Muscle of back (tissue), 11 donors: ENCODE data around the gene SPEG. TPM values are rescaled to one million over a fixed set of nuclear protein-coding genes. Genes with fewer than 3 reads are reported as not detected.

Experiments used
- DNase-seq, 3 donors: peaks; one replicate each; pipeline versions ENCODE4 v3.0.0 to v3.0.0-alpha.2; 2013
- polyA plus RNA-seq, 10 donors: library from polyadenylated mRNA; unstranded; fragments of 120-200 nt; gene quantifications; one replicate each; pipeline ENCODE4 v1.2.1, GENCODE V29; 2013; ENCODE audit not compliant: insufficient read length in 10 of 10

SPEG gene
- polyA plus RNA-seq, 10 donors, result 63.9 to 179 (median 138) TPM

DNA sequence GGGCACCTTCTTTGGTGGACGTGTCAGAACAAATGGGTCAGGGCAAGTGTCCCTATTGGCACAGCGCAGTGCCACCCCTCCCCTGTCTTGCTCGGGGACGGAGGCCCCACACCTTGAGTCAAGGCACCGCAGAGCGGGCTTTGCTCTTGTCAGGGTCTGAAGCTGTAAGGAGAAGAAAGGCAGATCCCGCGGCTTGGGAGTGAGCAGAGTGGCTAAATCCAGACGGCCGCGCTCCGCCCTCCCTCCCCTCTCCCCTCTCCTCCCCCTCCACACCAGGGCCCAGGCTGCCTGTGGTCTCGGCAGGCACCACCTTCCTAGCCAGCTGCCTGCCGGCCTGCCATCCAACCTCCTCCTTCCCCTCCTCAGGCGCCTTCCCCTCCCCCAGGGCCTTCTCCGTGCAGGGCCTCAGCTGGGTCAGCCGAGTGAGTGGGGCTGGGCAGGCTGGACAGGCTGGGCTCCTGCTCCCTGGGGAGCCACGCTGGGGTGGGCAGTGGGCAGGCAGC is 25.8 kb downstream of the SPEG start:
- DNase-seq, result peak; percentile 54 to 74 (median 72)

DNA sequence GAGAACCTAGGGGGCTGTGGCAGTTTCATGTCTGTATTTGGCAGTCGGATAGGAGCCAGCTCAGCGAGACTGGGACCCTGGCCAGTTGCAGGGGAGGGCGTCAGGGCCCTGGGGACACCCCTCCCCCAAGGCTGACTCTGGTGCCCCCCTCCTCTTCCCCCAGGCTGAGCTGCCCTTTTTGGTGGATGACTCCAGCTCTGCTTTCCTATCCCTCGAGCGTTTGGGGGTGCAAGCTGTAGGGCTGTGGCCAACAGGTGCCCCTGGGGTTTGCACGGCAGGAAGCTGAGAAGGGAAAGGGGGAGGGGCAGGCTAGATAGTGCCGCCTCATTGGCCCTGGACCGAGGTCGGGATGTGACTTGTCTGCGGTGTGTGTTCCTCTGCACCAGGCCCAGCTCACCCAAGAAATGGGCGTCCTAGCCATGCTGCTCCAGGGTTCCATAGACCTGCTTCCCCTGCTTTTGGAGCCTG is 26.4 kb downstream of the SPEG start:
- DNase-seq, result no peak

DNA sequence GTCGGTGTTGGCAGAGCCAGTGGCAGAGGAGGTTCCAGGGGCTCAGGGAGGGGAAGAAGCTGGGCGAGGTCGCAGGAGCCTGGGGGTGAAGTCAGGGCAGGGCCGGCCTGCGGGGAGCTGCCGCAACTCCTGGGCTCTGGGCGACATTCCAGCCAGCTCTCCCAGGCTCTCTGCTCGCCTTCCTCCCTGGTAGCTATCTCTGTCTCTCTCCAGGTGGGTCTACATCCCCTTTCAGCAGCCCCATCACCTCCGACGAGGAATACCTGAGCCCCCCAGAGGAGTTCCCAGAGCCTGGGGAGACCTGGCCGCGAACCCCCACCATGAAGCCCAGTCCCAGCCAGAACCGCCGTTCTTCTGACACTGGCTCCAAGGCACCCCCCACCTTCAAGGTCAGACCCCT is 27.0 kb downstream of the SPEG start:
- DNase-seq, result no peak

DNA sequence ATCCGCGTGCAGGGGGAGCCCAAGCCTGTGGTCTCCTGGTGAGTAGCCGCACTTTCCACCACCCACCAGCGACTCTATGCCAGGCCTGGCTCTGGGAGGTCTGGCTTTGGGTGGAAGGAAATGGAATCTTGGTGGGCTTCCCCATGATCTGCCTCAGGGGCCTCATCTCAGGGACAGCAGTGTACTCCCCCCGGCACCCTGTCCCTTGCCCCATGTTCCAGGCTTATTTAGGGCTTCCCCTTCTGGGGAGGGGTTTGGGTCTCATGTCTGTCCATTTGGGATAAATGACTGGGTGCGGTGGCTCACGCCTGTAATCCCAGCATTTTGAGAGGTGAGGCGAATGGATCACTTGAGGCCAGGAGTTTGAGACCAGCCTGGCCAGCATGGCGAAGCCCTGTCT is 27.7 kb downstream of the SPEG start:
- no peak for DNase-seq

DNA sequence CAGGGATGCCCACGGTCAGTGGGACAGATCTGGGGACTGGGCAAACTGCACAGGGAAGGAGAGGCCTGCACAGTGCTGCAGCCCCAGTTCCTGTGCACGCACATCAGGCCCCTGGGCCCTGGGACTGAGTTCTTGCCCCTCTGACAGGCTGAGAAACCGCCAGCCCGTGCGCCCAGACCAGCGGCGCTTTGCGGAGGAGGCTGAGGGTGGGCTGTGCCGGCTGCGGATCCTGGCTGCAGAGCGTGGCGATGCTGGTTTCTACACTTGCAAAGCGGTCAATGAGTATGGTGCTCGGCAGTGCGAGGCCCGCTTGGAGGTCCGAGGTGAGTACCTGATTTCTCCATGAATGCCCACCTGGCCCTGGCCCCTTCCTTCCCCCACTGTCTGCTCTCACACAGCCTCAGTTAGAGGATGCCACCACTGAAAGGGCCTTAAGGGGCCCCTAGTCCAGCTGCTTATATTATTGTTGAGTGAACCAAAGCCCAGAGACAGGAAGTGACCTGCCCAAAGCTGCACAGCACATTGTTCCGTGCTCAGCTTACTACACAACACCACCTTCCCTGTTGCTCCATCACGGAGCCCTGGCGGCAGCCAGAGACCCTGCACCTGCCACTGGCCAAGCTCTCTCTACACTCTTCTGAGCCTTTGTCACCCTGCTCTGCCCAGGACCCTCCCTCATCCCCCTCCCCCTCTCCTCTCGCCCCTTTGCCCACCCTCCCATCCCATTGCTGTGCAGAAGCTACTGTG is 29.8 kb downstream of the SPEG start:
- no peak for DNase-seq

DNA sequence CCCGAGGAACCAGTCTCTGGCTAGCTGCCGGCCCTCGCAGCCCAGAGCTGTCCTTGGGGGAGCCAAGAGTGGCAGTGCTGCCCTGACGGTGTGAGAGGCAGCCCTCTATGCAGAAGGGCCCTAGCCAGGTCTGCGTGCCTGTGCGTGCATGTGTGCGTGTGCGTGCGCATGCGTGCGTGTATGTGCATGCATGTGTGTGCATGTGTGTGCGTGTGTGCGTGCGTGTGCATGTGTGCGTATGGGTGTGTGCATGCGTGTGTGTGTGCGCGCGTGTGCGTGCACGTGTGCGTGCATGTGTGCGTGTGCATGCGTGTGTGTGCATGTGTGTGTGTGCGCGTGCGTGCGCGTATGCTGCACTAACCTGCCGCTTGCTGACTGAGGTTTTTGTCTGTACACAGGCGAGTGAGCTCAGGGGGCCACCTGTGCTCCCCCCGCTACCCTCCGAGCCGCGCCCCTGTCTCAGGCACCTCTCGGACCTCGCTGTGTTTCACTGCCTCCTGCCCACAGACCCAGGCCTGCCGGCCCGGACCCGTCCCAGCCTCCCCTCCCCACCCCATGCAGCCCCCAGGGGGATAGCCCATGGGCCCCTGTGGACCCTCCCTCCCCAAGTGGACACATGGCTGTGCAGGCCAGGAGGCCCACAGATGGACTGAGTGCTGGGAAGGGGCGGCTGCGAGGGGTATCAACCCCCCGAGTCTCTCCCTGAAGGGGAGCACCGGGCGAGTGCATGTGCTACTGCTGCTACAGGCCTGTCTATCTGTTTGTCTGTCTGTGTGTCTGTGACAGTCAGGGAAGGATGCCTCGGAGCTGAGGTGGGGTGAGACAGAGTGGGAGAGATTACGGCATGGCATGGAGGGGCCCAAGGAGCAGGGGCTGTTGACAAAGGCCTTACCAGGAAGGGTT is 31.3 kb downstream of the SPEG start:
- DNase-seq, result no peak

DNA sequence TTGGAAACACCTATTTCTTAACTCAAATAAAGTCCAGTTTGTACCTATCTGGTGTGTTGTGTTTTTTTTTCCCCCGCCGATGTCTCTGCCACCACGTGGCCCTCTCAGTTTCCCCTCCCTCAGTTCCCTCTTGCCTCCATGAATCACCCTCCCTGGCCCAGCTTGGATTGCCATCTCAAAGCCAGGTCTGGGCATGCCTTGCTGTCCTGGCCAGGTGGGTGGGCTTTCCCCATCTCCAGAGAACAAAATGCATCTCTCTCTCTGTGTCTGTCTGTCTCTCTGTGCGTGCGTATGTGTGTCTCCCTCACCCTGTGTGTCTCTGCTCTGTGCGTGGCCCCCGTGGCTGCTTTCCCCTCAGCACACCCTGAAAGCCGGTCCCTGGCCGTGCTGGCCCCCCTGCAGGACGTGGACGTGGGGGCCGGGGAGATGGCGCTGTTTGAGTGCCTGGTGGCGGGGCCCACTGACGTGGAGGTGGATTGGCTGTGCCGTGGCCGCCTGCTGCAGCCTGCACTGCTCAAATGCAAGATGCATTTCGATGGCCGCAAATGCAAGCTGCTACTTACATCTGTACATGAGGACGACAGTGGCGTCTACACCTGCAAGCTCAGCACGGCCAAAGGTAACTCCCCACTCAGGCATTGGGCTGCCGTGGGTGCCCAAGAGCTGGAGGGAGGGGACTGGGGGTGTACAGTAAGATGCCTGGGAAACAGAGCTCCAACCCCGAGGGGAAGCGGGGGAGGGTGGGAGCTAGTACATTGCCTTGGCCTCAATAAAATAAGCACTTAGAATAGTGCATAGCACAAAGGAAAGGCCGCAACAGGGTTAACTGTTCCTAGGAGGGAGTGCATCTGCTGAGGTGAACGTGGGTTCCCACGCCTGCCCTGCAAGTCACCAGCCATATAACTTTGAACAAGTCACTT is 32.4 kb downstream of the SPEG start:
- DNase-seq, result no peak

DNA sequence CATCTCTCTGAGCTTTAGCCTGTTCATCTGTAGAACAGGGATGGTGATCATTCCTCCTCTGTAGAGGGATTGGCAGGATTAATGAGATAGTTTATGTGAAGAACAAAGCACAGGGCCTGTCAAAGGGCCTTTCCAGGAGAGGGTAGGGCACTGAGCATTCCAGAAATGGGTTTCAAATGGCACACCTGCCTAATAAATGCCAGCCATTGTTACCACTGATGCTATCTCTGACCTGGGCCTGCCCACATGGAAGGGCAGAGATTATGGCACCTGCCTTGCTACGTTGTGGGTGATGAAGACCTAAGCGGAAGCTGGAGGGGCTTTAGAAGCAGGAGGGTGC is 33.1 kb downstream of the SPEG start:
- no peak for DNase-seq

DNA sequence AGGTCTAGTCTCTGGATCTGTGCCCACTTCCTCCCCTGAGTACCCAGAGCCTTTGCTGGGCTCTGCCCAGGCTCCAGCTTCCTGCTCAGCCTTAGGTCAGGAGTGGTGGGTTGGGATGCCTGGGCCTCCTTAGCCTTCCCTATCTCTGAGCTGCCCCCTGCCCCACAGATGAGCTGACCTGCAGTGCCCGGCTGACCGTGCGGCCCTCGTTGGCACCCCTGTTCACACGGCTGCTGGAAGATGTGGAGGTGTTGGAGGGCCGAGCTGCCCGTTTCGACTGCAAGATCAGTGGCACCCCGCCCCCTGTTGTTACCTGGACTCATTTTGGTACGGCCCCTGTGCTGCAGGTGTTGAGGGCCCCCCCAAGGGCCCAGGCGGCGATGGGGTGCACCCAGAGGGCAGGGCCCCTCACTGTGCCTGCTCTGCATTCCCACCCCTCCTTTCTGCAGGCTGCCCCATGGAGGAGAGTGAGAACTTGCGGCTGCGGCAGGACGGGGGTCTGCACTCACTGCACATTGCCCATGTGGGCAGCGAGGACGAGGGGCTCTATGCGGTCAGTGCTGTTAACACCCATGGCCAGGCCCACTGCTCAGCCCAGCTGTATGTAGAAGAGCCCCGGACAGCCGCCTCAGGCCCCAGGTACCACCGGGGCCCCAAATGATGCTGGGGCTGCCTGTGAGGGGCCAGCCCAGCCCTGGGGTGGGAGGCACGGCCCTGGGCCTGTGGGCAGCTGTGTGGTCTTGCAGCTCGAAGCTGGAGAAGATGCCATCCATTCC is 34.0 kb downstream of the SPEG start:
- no peak for DNase-seq

DNA sequence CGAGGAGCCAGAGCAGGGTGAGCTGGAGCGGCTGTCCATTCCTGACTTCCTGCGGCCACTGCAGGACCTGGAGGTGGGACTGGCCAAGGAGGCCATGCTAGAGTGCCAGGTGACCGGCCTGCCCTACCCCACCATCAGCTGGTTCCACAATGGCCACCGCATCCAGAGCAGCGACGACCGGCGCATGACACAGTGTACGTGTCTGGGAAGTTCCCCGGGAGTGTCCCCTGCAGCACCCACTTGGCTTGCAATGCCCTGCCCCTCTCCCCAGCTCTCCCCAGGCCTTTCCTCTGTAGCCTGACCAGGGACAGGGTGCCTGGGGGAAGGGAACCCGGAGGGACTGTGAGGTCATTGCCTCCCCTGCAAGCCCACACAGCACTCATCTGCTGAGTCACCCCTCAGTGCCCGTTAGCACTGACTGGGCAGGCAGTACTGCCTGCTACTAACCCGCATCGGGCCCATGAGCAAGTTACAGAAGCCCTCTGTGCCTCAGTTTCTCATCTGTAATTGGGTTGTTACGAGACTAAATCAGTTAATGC is 34.6 kb downstream of the SPEG start:
- DNase-seq, result no peak

DNA sequence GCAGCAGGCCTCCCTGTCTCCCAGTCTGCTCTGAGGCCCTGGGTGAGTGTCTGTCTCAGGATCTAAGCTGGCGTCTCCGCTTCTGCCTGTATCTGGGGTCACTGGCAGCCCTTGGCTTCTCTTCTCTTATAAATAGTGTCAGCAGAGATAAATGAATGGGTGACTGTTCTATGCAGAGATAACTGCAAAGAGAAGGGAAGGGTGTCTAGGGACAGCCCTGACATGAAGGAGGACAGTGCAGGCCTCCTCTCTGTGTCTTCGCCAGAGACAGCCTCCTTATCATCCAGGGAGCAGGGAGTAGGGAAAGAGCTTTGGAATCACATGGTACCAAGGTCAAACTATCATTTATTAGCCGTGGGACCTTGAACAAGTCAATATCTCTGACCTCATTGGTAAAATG is 35.8 kb downstream of the SPEG start:
- no peak for DNase-seq

DNA sequence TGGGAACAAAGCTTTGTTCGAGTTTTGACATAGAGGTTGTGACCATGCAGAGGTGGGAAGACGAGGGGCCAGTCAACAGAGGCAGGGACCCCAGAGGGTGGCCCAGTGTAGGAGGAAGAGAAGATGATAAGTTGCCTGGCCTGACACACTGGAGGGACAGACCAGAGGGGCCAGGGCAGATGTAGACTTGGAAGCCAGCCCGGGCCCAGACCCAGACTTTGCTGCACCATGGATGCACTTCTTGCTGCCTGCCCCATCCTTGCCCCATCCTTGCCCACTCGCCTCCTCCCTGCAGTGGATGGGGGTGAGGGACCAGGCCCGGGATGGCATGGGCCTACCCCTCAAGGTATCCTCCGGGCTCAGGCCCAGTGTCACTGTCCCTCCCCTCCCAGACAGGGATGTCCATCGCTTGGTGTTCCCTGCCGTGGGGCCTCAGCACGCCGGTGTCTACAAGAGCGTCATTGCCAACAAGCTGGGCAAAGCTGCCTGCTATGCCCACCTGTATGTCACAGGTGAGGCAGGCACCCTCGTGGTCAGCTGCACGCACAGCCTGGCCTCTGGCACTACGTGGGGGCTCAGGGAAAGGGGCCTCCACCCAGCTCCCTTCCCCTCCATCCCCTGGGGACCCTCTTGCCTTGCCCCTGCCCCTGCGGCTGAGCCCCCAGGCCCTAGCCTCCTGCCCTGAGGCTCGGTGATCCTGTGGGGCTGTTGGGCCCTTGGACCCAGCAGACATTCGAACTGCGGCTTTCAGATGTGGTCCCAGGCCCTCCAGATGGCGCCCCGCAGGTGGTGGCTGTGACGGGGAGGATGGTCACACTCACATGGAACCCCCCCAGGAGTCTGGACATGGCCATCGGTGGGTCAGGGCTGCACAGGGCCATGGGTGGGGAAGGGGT is 37.1 kb downstream of the SPEG start:
- DNase-seq, result no peak

DNA sequence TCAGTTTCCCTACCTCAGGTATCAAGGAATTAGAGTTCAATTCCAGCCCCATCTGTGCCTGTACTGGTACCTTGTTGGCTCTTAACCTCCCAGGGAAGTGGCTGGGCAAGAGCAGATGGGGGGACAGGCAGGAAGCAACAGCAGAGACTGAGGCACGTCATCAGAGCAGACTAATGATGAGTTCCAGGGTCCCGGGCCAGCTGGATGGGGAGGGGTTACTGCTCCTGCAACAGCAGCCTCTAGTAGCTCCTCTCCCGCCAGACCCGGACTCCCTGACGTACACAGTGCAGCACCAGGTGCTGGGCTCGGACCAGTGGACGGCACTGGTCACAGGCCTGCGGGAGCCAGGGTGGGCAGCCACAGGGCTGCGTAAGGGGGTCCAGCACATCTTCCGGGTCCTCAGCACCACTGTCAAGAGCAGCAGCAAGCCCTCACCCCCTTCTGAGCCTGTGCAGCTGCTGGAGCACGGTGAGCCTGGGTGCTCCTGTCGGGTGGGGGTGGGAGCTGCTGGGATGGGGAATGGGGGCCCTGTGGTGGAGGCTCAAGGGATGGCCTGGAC is 38.1 kb downstream of the SPEG start:
- DNase-seq, result no peak

DNA sequence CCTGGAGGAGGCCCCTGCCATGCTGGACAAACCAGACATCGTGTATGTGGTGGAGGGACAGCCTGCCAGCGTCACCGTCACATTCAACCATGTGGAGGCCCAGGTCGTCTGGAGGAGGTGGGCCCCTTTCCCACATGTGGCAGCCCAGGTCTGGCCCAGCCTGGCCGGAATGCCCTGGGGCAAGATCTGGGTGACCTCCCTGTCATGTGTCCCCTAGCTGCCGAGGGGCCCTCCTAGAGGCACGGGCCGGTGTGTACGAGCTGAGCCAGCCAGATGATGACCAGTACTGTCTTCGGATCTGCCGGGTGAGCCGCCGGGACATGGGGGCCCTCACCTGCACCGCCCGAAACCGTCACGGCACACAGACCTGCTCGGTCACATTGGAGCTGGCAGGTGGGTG is 38.9 kb downstream of the SPEG start:
- DNase-seq, result no peak

DNA sequence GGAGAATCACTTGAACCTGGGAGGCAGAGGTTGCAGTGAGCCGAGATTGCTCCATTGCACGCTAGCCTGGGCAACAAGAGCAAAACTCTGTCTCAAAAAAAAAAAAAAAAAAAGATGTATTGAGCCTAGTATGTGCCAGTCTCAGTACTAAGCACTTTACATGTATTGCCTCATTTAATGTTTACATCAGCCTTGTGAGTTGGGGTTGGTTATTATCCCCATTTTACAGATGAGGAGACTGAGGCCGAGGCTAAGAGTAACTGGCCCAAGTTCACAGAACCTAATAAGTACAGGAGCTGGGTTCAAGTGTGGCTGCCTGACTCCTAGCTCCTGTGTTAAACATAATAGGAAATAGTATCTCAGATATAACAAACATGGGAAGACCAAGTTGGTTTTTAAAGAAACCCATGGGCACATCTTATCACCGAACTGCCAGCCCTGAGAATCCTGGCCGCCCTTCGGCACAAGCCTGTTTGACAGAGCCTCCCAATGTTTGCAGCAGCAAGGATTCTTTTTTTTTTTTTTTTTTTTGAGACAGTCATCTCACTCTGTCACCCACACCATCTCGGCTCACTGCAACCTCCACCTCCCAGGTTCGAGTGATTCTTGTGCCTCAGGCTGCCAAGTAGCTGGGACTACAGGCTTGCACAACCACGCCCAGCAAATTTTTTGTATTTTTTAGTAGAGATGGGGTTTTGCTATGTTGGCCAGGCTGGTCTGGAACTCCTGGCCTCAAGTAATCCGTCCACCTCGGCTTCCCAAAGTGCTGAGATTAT is 39.8 kb downstream of the SPEG start:
- no peak for DNase-seq

DNA sequence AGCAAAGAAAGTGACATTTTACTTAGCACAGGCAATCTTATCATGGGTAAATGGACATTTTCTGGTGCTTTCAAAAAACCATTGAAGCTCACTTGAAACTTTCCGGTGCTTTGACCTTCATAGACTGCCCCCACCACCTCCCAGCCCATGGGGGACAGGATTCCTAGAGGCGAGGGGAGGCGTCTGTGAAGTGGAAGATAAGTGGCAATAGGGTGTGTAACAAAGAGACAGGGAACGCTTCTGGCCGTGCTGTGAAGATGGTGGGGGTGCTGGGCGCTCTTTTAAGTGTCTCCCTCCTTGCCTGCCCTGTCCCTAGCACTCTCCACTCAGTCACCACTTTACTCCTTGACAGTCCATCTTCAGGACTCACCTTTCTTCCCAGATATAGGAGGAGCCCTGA is 40.6 kb downstream of the SPEG start:
- no peak for DNase-seq

DNA sequence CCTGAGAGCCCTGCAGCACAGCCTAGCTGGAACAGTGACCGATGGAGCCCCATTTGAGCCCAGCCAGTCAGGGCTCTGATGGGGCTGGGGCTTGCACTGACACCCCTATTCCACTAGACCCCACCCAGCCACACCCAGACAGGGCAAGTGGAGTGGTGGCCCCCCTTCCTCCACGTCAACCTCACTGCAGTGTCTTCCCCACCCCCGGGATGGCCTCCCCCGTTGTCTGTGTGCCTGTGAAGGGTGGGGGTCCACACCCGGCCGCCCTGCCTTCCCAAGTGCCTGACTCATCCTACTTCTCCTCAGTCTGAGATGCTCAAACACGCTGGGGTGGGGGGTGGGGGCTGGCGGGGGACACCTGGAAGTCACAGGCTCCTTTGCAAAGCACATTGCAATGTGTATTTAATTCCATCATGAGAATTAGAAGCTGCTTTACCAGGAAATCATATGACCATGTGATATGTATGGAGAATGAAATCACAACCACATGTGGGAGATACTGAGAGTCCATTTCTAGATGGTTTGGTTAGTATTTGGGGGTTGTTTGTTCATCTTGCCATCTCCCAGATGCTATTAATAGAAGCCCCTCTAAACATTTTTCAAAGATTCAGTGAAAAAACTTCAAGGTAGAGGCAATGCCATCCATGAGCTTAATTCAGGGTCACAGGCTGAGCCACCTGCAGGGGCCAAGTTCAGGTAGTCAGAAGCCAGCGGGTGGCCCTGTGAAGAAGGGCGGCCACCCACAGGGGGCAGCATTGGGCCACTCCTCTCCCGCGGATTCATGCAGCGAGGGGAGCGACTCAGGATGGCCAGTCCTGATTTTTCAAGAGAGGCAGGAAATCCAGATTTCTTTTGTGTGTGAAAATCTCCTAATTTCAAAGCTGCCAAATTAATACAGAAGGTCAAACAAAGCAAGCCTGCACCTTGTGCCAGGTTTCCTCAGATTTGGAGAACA is 41.3 kb downstream of the SPEG start:
- DNase-seq, result peak; percentile 45 to 84 (median 69)
